ENCODE data around the gene TRPM6. TPM values are rescaled to one million over a fixed set of nuclear protein-coding genes. Genes with fewer than 3 reads are reported as not detected.
A peak's percentile ranks its signal among the peaks of the same experiment; 100 is the strongest.

Gene TRPM6
- total RNA-seq, 1 experiment from 2014 or later, result 0.57 TPM

GRCh38 chr9:74728176-74728575 is 159.5 kb downstream of the TRPM6 start:
- Mint-ChIP-seq H3K27me3 (ENCODE audit: low read depth) (no peaks in the 10 kb centered on the region), H3K4me1 (peaks cover 28 to 31% of the 10 kb centered on the region in 2 experiments), H3K36me3 (ENCODE audit: insufficient read depth in 1 of 3, low read depth in 3 of 3) (no peaks in the 10 kb centered on the region), H3K9me3 (no peaks in the 10 kb centered on the region), H3K27ac (peak overlapping the region in 1 of 3 experiments; percentile 54; a peak in 2 of 7 replicates), H3K4me3 (no peak overlapping the region)
- Histone ChIP-seq H3K23ac (ENCODE audit: insufficient read length, low read depth, low read length) (no peak overlapping the region), H3K4ac (ENCODE audit: low read depth, low read length) (no peak overlapping the region), H4K20me1 (ENCODE audit: control insufficient read depth, insufficient read depth, insufficient read length) (no peaks in the 10 kb centered on the region), H2BK20ac (ENCODE audit: low read depth, low read length, poor library complexity, severe bottlenecking) (no peak overlapping the region), H3K9me3 (ENCODE audit: control insufficient read depth, low read depth, low read length) (no peaks in the 10 kb centered on the region), H4K8ac (replicated peaks; ENCODE audit: insufficient read length, low read depth, low read length) (no peak overlapping the region), H3K14ac (ENCODE audit: insufficient read depth, low read length) (no peak overlapping the region), H3K4me2 (ENCODE audit: insufficient read depth, insufficient read length, low read length) (no peak overlapping the region), H3K18ac (ENCODE audit: insufficient read length, low read depth, low read length) (no peak overlapping the region), H3K9ac (ENCODE audit: extremely low read depth, insufficient read length, low read length) (peak overlapping the region; percentile 8), H2BK15ac (ENCODE audit: low read depth, low read length) (no peak overlapping the region), H3T11ph (ENCODE audit: low read length) (no peak overlapping the region), H4K5ac (ENCODE audit: insufficient read length, low read depth, low read length) (no peak overlapping the region), H2AK5ac (ENCODE audit: insufficient read length, low read length) (no peak overlapping the region), H3K79me1 (ENCODE audit: insufficient read depth, low read depth, low read length, poor library complexity, severe bottlenecking) (no peaks in the 10 kb centered on the region), H3K23me2 (ENCODE audit: insufficient read length, low read depth, low read length, poor library complexity, severe bottlenecking) (no peaks in the 10 kb centered on the region), H2BK120ac (ENCODE audit: low read depth, low read length, poor library complexity, severe bottlenecking) (no peak overlapping the region), H4K91ac (ENCODE audit: insufficient read length, low read depth, low read length) (no peak overlapping the region), H3K27me3 (ENCODE audit: insufficient read depth, low read length) (no peaks in the 10 kb centered on the region), H3K27ac (ENCODE audit: insufficient read length, low read depth, low read length) (no peak overlapping the region), H2AFZ (ENCODE audit: low read length) (no peak overlapping the region), H2BK12ac (ENCODE audit: insufficient read length, low read depth, low read length) (no peak overlapping the region), H3K79me2 (ENCODE audit: insufficient read depth, low read length) (no peaks in the 10 kb centered on the region; the same call in 1 of the 2 replicates), H2BK5ac (ENCODE audit: insufficient read length, low read length) (no peak overlapping the region), H3K4me1 (ENCODE audit: insufficient read depth, low read length) (no peaks in the 10 kb centered on the region), H3K56ac (ENCODE audit: insufficient read length, low read depth, low read length) (no peak overlapping the region)
- no peak for DNase-seq
- no CpG with 5 or more reads among the region's 7 CpGs for WGBS (ENCODE audit: extremely low coverage, insufficient read length, low lambda C conversion rate)
- no peak for TF ChIP-seq CTCF (conservative IDR thresholded peaks at IDR 0.05)

Data from H9 (cell line).